Lower lobe of right lung (tissue), 2 donors: ENCODE data around the gene NRIP1. TPM values are rescaled to one million over a fixed set of nuclear protein-coding genes. Genes with fewer than 3 reads are reported as not detected.

Experiments
- ATAC-seq, 2 donors: fragments of 200-7000 bp; cut with Tn5 transposase; one replicate each; pipeline ENCODE4 v1.9.1; 2020 to 2022; ENCODE audit warnings: mild to moderate bottlenecking in 2 of 2, moderate library complexity in 2 of 2
- DNase-seq: peaks from one replicate; pipeline ENCODE4 v3.0.0-alpha.2; 2020
- H3K27ac ChIP-seq: fragments of 200-600 bp; one replicate; pipeline ENCODE4 v1.8.0; 2022
- H3K27me3 ChIP-seq: fragments of 200-600 bp; one replicate; pipeline ENCODE4 v1.8.0; 2022; ENCODE audit warnings: low read depth
- H3K36me3 ChIP-seq: fragments of 200-600 bp; one replicate; pipeline ENCODE4 v1.8.0; 2022; ENCODE audit warnings: mild to moderate bottlenecking
- H3K4me1 ChIP-seq: fragments of 200-600 bp; one replicate; pipeline ENCODE4 v1.8.0; 2022
- H3K4me3 ChIP-seq: fragments of 200-600 bp; one replicate; pipeline ENCODE4 v1.8.0; 2022; ENCODE audit warnings: mild to moderate bottlenecking
- H3K9me3 ChIP-seq: fragments of 200-600 bp; one replicate; pipeline ENCODE4 v1.8.0; 2022
- CTCF ChIP-seq: fragments of 200-600 bp; IDR thresholded peaks from one replicate; pipeline ENCODE4 v1.8.0; 2022; ENCODE audit warnings: antibody characterized with exemption, mild to moderate bottlenecking
- intact Hi-C: fragments of 100-400 bp; cut with DNase I; formaldehyde crosslinking; loops from one replicate; pipeline ENCODE4 v1.11.0; 2022
- total RNA-seq: library from RNA; stranded (reverse); fragmentation: NEBNext Ultra II Directional; extraction: Animal tissue kit (Norgen Biotek cat#: 25700); gene quantifications from one replicate; pipeline ENCODE4 v1.2.1, GENCODE V29; 2021
- donor health status: DM: no; HTN: yes; CAD: no; lungs with severe emphysema.

NRIP1 gene
- total RNA-seq, 1 donor from 2014 or later, result 60.0 TPM

- H3K9me3 ChIP-seq, result no peaks in the 10 kb centered on the region
- peaks cover 34% of the 10 kb centered on the region for H3K4me1 ChIP-seq
- intact Hi-C loops, result no loop called here
- no peak overlapping the region for H3K4me3 ChIP-seq
- no peak overlapping the region for H3K27ac ChIP-seq
- DNase-seq (no peak), ATAC-seq (no peak)
- no peaks in the 10 kb centered on the region for H3K27me3 ChIP-seq
- no peaks in the 10 kb centered on the region for H3K36me3 ChIP-seq
- TF ChIP-seq CTCF, result no peak
Measured at GRCh38 chr21:14998784-14999183, 66.0 kb downstream of the NRIP1 start.

- no peaks in the 10 kb centered on the region for H3K36me3 ChIP-seq
- no peak overlapping the region for H3K4me3 ChIP-seq
- intact Hi-C loops, result no loop called here
- no peaks in the 10 kb centered on the region for H3K9me3 ChIP-seq
- TF ChIP-seq CTCF, result no peak
- DNase-seq (no peak), ATAC-seq (no peak)
- H3K27me3 ChIP-seq, result no peaks in the 10 kb centered on the region
- peaks cover 34% of the 10 kb centered on the region for H3K4me1 ChIP-seq
- no peak overlapping the region for H3K27ac ChIP-seq
Measured at GRCh38 chr21:14998336-14998735, 66.5 kb downstream of the NRIP1 start.

- DNase-seq (no peak), ATAC-seq (no peak)
- Histone ChIP-seq H3K4me1 (peaks cover 23% of the 10 kb centered on the region), H3K4me3 (no peak overlapping the region), H3K27ac (no peak overlapping the region), H3K27me3 (no peaks in the 10 kb centered on the region), H3K9me3 (no peaks in the 10 kb centered on the region), H3K36me3 (no peaks in the 10 kb centered on the region)
- TF ChIP-seq CTCF, result no peak
- intact Hi-C loops, result no loop called here
Measured at GRCh38 chr21:14995695-14996490, 68.9 kb downstream of the NRIP1 start.

- intact Hi-C loops, result no loop called here
Measured at GRCh38 chr21:14995226-14995625, 69.6 kb downstream of the NRIP1 start.

GRCh38 chr21:14993115-14993514, 71.7 kb downstream of the NRIP1 start:
- no peak overlapping the region for H3K27ac ChIP-seq
- H3K9me3 ChIP-seq, result no peaks in the 10 kb centered on the region
- no peak for TF ChIP-seq CTCF
- ATAC-seq, result no peak
- DNase-seq, result no peak
- intact Hi-C loops, result no loop called here
- H3K4me1 ChIP-seq, result peaks cover 15% of the 10 kb centered on the region
- no peak overlapping the region for H3K4me3 ChIP-seq
- no peaks in the 10 kb centered on the region for H3K27me3 ChIP-seq
- H3K36me3 ChIP-seq, result no peaks in the 10 kb centered on the region

More at GRCh38 chr21:14995226-14995625, 69.6 kb downstream of the NRIP1 start:
- peaks cover 16% of the 10 kb centered on the region for H3K4me1 ChIP-seq
- no peak overlapping the region for H3K4me3 ChIP-seq
- no peak for DNase-seq
- H3K27ac ChIP-seq, result no peak overlapping the region
- no peaks in the 10 kb centered on the region for H3K36me3 ChIP-seq
- TF ChIP-seq CTCF, result no peak
- no peaks in the 10 kb centered on the region for H3K9me3 ChIP-seq
- no peak for ATAC-seq
- no peaks in the 10 kb centered on the region for H3K27me3 ChIP-seq
